ENCODE data around the gene HBM. TPM values are rescaled to one million over a fixed set of nuclear protein-coding genes. Genes with fewer than 3 reads are reported as not detected.
"Not testable (repeated sequence)": the region's sequence is repeated elsewhere in the genome, so short reads cannot be mapped to it uniquely, and the experiment has no call there.

HBM gene
- not detected in 2 replicates for total RNA-seq

- intact Hi-C loops (cut with micrococcal nuclease): no loop called here
- H3K4me3 Mint-ChIP-seq: peak within 1 kb of the TSS; percentile 26
- DNase-seq: peak; percentile 64
- no peaks in the 10 kb centered on the region for H3K9me3 Mint-ChIP-seq
- H3K27me3 Mint-ChIP-seq: peaks cover 50% of the 10 kb centered on the region
- no peak within 1 kb of the TSS for H3K27ac Mint-ChIP-seq
- H3K36me3 Mint-ChIP-seq (ENCODE audit: low read depth): no peaks in the 10 kb centered on the region
- H3K4me1 Mint-ChIP-seq: peaks cover 4% of the 10 kb centered on the region
Measured at GRCh38 chr16:165539-166374, at the start of gene HBM. Gene HBM, plus strand, starts transcription at chr16:165978. Its CDS starts 20 bp downstream, at chr16:165998.

- Mint-ChIP-seq H3K36me3 (ENCODE audit: low read depth) (peaks cover 23% of the 10 kb centered on the region), H3K9me3 (no peaks in the 10 kb centered on the region), H3K27ac (no peak overlapping the region), H3K4me3 (no peak overlapping the region), H3K4me1 (peaks cover 11% of the 10 kb centered on the region), H3K27me3 (no peaks in the 10 kb centered on the region)
- DNase-seq: no peak
- intact Hi-C loops (cut with micrococcal nuclease): no loop called here
Measured at GRCh38 chr16:116015-116414, 49.8 kb upstream of the HBM start.

- Mint-ChIP-seq H3K27ac (no peak overlapping the region), H3K9me3 (no peaks in the 10 kb centered on the region), H3K4me1 (peaks cover 11% of the 10 kb centered on the region), H3K27me3 (no peaks in the 10 kb centered on the region), H3K4me3 (no peak overlapping the region), H3K36me3 (ENCODE audit: low read depth) (peaks cover 13% of the 10 kb centered on the region)
- intact Hi-C loops (cut with micrococcal nuclease): no loop called here
- DNase-seq: peak; percentile 89
Measured at GRCh38 chr16:117379-118365, 48.1 kb upstream of the HBM start.

- no peak overlapping the region for H3K4me3 Mint-ChIP-seq
- H3K9me3 Mint-ChIP-seq: no peaks in the 10 kb centered on the region
- peaks cover 4% of the 10 kb centered on the region for H3K4me1 Mint-ChIP-seq
- H3K27me3 Mint-ChIP-seq: no peaks in the 10 kb centered on the region
- no peak for DNase-seq
- intact Hi-C loops (cut with micrococcal nuclease): no loop called here
- peaks cover 13% of the 10 kb centered on the region for H3K36me3 Mint-ChIP-seq (ENCODE audit: low read depth)
- no peak overlapping the region for H3K27ac Mint-ChIP-seq
Measured at GRCh38 chr16:118857-119256, 46.9 kb upstream of the HBM start.

- Mint-ChIP-seq H3K36me3 (ENCODE audit: low read depth) (peaks cover 14% of the 10 kb centered on the region), H3K27me3 (no peaks in the 10 kb centered on the region), H3K27ac (no peak overlapping the region), H3K4me3 (no peak overlapping the region), H3K9me3 (no peaks in the 10 kb centered on the region), H3K4me1 (peaks cover under 1% of the 10 kb centered on the region)
- intact Hi-C loops (cut with micrococcal nuclease): no loop called here
- no peak for DNase-seq
Measured at GRCh38 chr16:119295-119694, 46.5 kb upstream of the HBM start.

- DNase-seq: no peak
- intact Hi-C loops (cut with micrococcal nuclease): no loop called here
- H3K4me1 Mint-ChIP-seq: no peaks in the 10 kb centered on the region
- H3K27ac Mint-ChIP-seq: no peak overlapping the region
- H3K36me3 Mint-ChIP-seq (ENCODE audit: low read depth): peaks cover 14% of the 10 kb centered on the region
- no peaks in the 10 kb centered on the region for H3K27me3 Mint-ChIP-seq
- H3K9me3 Mint-ChIP-seq: no peaks in the 10 kb centered on the region
- H3K4me3 Mint-ChIP-seq: no peak overlapping the region
Measured at GRCh38 chr16:119835-120491, 45.8 kb upstream of the HBM start.

- H3K27me3 Mint-ChIP-seq: no peaks in the 10 kb centered on the region
- DNase-seq: no peak
- H3K4me3 Mint-ChIP-seq: no peak overlapping the region
- no peak overlapping the region for H3K27ac Mint-ChIP-seq
- H3K36me3 Mint-ChIP-seq (ENCODE audit: low read depth): peaks cover 12% of the 10 kb centered on the region
- H3K4me1 Mint-ChIP-seq: no peaks in the 10 kb centered on the region
- intact Hi-C loops (cut with micrococcal nuclease): no loop called here
- no peaks in the 10 kb centered on the region for H3K9me3 Mint-ChIP-seq
Measured at GRCh38 chr16:120756-121155, 45.0 kb upstream of the HBM start.

GRCh38 chr16:122361-122760 lies 43.4 kb upstream of the HBM start:
- Mint-ChIP-seq H3K27me3 (no peaks in the 10 kb centered on the region), H3K4me1 (no peaks in the 10 kb centered on the region), H3K36me3 (ENCODE audit: low read depth) (peaks cover 5% of the 10 kb centered on the region), H3K27ac (no peak overlapping the region), H3K9me3 (no peaks in the 10 kb centered on the region), H3K4me3 (no peak overlapping the region)
- DNase-seq: no peak
- intact Hi-C loops (cut with micrococcal nuclease): no loop called here

GRCh38 chr16:123558-124350 lies 42.0 kb upstream of the HBM start:
- H3K27ac Mint-ChIP-seq; DNase-seq; H3K9me3 Mint-ChIP-seq; H3K4me3 Mint-ChIP-seq; intact Hi-C loops (cut with micrococcal nuclease); H3K27me3 Mint-ChIP-seq; H3K4me1 Mint-ChIP-seq; H3K36me3 Mint-ChIP-seq (ENCODE audit: low read depth): not testable (repeated sequence)

GRCh38 chr16:125011-125410 lies 40.8 kb upstream of the HBM start:
- Mint-ChIP-seq H3K27ac (no peak overlapping the region), H3K4me1 (peaks cover 6% of the 10 kb centered on the region), H3K9me3 (no peaks in the 10 kb centered on the region), H3K36me3 (ENCODE audit: low read depth) (peaks cover 5% of the 10 kb centered on the region), H3K27me3 (no peaks in the 10 kb centered on the region), H3K4me3 (no peak overlapping the region)
- intact Hi-C loops (cut with micrococcal nuclease): no loop called here
- no peak for DNase-seq

GRCh38 chr16:129075-129474 lies 36.7 kb upstream of the HBM start:
- DNase-seq: no peak
- Mint-ChIP-seq H3K27me3 (no peaks in the 10 kb centered on the region), H3K36me3 (ENCODE audit: low read depth) (no peaks in the 10 kb centered on the region), H3K4me3 (no peak overlapping the region), H3K27ac (no peak overlapping the region), H3K4me1 (peaks cover 12% of the 10 kb centered on the region), H3K9me3 (no peaks in the 10 kb centered on the region)
- intact Hi-C loops (cut with micrococcal nuclease): no loop called here

- DNase-seq: no peak
- Mint-ChIP-seq H3K4me1 (peaks cover 17% of the 10 kb centered on the region), H3K4me3 (no peak overlapping the region), H3K27ac (no peak overlapping the region), H3K27me3 (no peaks in the 10 kb centered on the region), H3K9me3 (no peaks in the 10 kb centered on the region), H3K36me3 (ENCODE audit: low read depth) (peaks cover 2% of the 10 kb centered on the region)
- intact Hi-C loops (cut with micrococcal nuclease): no loop called here
Measured at GRCh38 chr16:130533-131173, 35.1 kb upstream of the HBM start.

- intact Hi-C loops (cut with micrococcal nuclease): no loop called here
- H3K27me3 Mint-ChIP-seq: no peaks in the 10 kb centered on the region
- peaks cover 20% of the 10 kb centered on the region for H3K4me1 Mint-ChIP-seq
- DNase-seq: no peak
- H3K36me3 Mint-ChIP-seq (ENCODE audit: low read depth): peaks cover 6% of the 10 kb centered on the region
- no peaks in the 10 kb centered on the region for H3K9me3 Mint-ChIP-seq
- H3K4me3 Mint-ChIP-seq: no peak overlapping the region
- H3K27ac Mint-ChIP-seq: peak overlapping the region; percentile 47
Measured at GRCh38 chr16:132120-132519, 33.7 kb upstream of the HBM start.
